ENCODE results near the gene PMS1. TPM values are rescaled to one million over a fixed set of nuclear protein-coding genes. Genes with fewer than 3 reads are reported as not detected.

PMS1 gene
- total and polyA plus RNA-seq, 9 of the 15 experiments (the other 6 are each of a cell fraction or from before 2014, with no cell fraction given) = 14.5 to 29.8 (median 24.7) TPM

DNA sequence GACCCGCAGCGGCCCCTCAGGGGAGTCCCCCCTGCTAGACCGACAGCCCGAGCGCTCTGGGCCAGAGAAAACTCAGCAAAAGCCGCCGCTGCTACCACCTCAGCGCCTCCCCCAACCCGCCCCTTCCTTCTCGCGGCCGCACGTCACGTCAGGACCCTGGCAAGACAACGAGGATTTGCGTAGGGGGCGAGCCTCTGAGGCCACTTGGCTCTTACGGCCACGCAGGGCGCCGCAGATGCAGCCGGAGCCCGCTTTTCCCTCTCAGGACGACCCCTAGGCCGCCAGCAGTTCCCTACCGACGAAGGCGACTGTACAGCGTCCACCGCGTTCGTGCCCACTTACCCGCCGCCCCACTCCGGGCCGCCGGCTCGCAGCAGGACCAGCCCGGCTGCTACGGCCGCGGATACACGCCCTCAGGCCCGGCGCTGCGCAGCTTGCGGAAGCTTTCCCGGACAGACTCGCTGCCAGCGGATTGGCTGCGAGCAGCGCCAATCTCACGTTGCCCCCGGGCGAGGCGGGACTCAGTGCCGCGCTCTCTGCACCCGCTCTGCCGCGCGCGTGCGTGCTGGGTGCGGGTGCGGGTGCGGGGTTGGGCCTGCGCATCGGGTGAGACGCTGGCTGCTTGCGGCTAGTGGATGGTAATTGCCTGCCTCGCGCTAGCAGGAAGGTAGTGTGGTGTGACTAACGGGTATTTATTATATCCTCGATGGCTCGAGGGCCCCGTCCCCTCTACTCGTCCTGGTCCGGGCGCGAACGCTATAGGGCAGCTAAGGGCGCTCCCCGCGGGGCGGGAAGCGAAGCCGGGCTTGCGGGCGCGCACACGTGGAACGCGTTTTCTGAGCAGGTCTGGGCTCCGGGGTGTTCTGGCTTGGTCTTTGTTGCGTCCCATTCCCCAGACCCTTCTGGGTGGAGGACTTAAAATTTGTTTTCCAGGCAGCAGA lies at the start of gene PMS1, which contains the start of gene ORMDL1 (continued):
- TF ChIP-seq YY1 (IDR thresholded peaks at IDR 0.05; ENCODE audit: borderline replicate concordance in 1 of 3, control insufficient read depth in 1 of 3, extremely low read depth in 1 of 3, insufficient read depth in 3 of 3, insufficient read length in 1 of 3, insufficient replicate concordance in 2 of 3, low read depth in 1 of 3, low read length in 2 of 3) (peak in 2 of 3 experiments; percentile 7 to 27), CHD1 (IDR thresholded peaks at IDR 0.05; ENCODE audit: low read length) (no peak), CHD4 (IDR thresholded peaks at IDR 0.05; ENCODE audit: insufficient read depth, insufficient replicate concordance, low read depth, low read length, poor library complexity, severe bottlenecking) (no peak), TARDBP (IDR thresholded peaks at IDR 0.05) (0 out of 2 replicates have a peak, but pooled peaks have one; percentile 30), NELFE (IDR thresholded peaks at IDR 0.05; ENCODE audit: insufficient read depth, insufficient read length) (no peak), ZKSCAN8 (CRISPR knock-in tag; IDR thresholded peaks at IDR 0.05) (no peak), ZNF76 (CRISPR knock-in tag; IDR thresholded peaks at IDR 0.05; ENCODE audit: borderline replicate concordance) (no peak), ZNF263 (CRISPR knock-in tag; IDR thresholded peaks at IDR 0.05; ENCODE audit: borderline replicate concordance) (peak; percentile 2; the same call in 1 of the 2 replicates), POLR2B (IDR thresholded peaks at IDR 0.05; ENCODE audit: low read depth, partially characterized antibody) (peak; percentile 77), SRSF1 (IDR thresholded peaks at IDR 0.05; ENCODE audit: low read depth, low read length) (0 out of 2 replicates have a peak, but pooled peaks have one; percentile 71), KDM5B (IDR thresholded peaks at IDR 0.05; ENCODE audit: insufficient replicate concordance, low read depth, low read length) (peak; percentile 75), SREBF2 (CRISPR knock-in tag; IDR thresholded peaks at IDR 0.05) (no peak)
- TF ChIP-seq, protein P1, sequence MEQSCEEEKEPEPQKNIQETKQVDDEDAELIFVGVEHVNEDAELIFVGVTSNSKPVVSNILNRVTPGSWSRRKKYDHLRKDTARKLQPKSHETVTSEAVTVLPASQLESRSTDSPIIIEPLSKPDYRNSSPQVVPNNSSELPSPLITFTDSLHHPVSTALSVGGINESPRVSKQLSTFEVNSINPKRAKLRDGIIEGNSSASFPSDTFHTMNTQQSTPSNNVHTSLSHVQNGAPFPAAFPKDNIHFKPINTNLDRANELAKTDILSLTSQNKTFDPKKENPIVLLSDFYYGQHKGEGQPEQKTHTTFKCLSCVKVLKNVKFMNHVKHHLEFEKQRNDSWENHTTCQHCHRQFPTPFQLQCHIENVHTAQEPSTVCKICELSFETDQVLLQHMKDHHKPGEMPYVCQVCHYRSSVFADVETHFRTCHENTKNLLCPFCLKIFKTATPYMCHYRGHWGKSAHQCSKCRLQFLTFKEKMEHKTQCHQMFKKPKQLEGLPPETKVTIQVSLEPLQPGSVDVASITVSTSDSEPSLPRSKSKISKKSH (CRISPR knock-in tag; IDR thresholded peaks at IDR 0.05) = no peak
- TF ChIP-seq, protein P2, sequence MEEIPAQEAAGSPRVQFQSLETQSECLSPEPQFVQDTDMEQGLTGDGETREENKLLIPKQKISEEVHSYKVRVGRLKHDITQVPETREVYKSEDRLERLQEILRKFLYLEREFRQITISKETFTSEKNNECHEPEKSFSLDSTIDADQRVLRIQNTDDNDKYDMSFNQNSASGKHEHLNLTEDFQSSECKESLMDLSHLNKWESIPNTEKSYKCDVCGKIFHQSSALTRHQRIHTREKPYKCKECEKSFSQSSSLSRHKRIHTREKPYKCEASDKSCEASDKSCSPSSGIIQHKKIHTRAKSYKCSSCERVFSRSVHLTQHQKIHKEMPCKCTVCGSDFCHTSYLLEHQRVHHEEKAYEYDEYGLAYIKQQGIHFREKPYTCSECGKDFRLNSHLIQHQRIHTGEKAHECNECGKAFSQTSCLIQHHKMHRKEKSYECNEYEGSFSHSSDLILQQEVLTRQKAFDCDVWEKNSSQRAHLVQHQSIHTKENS (CRISPR knock-in tag; IDR thresholded peaks at IDR 0.05) = no peak
- TF ChIP-seq, protein P3, sequence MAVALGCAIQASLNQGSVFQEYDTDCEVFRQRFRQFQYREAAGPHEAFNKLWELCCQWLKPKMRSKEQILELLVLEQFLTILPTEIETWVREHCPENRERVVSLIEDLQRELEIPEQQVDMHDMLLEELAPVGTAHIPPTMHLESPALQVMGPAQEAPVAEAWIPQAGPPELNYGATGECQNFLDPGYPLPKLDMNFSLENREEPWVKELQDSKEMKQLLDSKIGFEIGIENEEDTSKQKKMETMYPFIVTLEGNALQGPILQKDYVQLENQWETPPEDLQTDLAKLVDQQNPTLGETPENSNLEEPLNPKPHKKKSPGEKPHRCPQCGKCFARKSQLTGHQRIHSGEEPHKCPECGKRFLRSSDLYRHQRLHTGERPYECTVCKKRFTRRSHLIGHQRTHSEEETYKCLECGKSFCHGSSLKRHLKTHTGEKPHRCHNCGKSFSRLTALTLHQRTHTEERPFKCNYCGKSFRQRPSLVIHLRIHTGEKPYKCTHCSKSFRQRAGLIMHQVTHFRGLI (CRISPR knock-in tag; IDR thresholded peaks at IDR 0.05) = no peak
- TF ChIP-seq, protein P4, sequence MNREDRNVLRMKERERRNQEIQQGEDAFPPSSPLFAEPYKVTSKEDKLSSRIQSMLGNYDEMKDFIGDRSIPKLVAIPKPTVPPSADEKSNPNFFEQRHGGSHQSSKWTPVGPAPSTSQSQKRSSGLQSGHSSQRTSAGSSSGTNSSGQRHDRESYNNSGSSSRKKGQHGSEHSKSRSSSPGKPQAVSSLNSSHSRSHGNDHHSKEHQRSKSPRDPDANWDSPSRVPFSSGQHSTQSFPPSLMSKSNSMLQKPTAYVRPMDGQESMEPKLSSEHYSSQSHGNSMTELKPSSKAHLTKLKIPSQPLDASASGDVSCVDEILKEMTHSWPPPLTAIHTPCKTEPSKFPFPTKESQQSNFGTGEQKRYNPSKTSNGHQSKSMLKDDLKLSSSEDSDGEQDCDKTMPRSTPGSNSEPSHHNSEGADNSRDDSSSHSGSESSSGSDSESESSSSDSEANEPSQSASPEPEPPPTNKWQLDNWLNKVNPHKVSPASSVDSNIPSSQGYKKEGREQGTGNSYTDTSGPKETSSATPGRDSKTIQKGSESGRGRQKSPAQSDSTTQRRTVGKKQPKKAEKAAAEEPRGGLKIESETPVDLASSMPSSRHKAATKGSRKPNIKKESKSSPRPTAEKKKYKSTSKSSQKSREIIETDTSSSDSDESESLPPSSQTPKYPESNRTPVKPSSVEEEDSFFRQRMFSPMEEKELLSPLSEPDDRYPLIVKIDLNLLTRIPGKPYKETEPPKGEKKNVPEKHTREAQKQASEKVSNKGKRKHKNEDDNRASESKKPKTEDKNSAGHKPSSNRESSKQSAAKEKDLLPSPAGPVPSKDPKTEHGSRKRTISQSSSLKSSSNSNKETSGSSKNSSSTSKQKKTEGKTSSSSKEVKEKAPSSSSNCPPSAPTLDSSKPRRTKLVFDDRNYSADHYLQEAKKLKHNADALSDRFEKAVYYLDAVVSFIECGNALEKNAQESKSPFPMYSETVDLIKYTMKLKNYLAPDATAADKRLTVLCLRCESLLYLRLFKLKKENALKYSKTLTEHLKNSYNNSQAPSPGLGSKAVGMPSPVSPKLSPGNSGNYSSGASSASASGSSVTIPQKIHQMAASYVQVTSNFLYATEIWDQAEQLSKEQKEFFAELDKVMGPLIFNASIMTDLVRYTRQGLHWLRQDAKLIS (CRISPR knock-in tag; IDR thresholded peaks at IDR 0.05) = no peak
